ENCODE data around the gene HSF2BP.

HSF2BP gene

GRCh38 chr21:43696214-43696613, 36.9 kb upstream of the HSF2BP start:
- Histone ChIP-seq H3K4me1 (ENCODE audit: control insufficient read depth, insufficient read depth, low read length) (peaks cover 3% of the 10 kb centered on the region), H3K9me3 (ENCODE audit: control insufficient read depth, low read length) (peaks cover 3% of the 10 kb centered on the region), H3K36me3 (ENCODE audit: control insufficient read depth, insufficient read depth, low read length, severe bottlenecking) (peaks cover 56% of the 10 kb centered on the region), H3K9ac (ENCODE audit: low read length) (no peak overlapping the region), H3K4me3 (ENCODE audit: low read length) (no peak overlapping the region), H3K27me3 (replicated peaks; ENCODE audit: control insufficient read depth, insufficient read depth, low read length) (no peaks in the 10 kb centered on the region)
- no peak for DNase-seq (ENCODE audit: low read depth)

DNA sequence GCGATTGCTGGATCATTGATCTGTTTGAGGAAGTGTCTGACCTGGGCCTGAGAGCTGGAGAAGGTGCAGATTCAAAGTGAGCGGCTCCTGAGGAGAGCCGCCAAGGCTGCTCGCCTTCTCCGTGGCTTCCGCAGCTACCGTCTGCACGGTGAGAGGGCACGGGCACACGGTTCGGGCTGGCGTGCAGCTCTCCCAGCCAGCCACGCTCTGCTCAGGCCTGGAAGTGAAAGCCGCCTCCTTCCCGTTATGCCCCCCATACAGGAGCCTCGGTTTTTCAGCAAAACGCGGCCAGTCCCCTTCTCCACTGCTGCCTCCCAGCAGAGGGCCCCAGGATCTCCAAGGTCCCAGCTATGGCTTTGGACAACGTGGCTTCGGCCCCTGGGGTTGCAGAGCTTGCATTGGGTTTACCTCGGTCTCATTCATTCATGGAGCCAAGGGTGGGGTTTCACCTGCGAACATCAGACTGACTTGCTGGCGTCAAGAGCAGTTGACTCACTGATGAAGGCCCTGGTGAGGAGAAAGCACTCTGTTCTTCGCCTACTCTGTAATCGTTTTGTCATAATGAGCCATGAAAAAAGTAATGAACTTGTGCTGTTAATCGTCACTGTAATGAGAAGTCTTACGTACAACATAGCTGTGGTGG, 35.3 kb upstream of the HSF2BP start:
- Histone ChIP-seq H3K27me3 (replicated peaks; ENCODE audit: control insufficient read depth, insufficient read depth, low read length) (no peaks in the 10 kb centered on the region), H3K36me3 (ENCODE audit: control insufficient read depth, insufficient read depth, low read length, severe bottlenecking) (peaks cover 73% of the 10 kb centered on the region)
- no peak for DNase-seq (ENCODE audit: low read depth)

DNA sequence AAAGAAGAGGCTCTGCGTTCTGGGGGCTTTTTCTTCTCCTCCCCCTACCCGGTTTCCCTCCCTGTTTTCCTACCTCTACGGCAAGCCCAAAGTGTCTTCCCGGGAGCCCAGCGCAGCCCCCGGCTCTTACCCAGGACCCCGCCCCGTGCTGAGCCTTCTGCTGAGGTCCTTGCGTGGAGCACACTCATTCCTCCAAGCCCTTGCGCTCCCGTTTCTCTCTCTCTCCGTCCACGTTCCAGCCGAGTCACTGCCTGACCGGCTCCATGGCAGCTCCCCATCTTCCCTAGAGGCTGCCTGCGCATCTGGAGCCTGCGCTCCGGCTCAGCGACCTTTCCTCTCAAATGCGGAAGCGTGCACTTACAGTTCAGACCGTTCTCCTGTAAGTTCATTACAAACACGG, 34.7 kb upstream of the HSF2BP start:
- no peaks in the 10 kb centered on the region for H3K27me3 ChIP-seq (replicated peaks; ENCODE audit: control insufficient read depth, insufficient read depth, low read length)
- H3K36me3 ChIP-seq (ENCODE audit: control insufficient read depth, insufficient read depth, low read length, severe bottlenecking) = peaks cover 79% of the 10 kb centered on the region

More for the DNA sequence above, 35.3 kb upstream of the HSF2BP start:
- no peak overlapping the region for H3K9ac ChIP-seq (ENCODE audit: low read length)
- H3K9me3 ChIP-seq (ENCODE audit: control insufficient read depth, low read length) = peaks cover 3% of the 10 kb centered on the region
- H3K4me3 ChIP-seq (ENCODE audit: low read length) = no peak overlapping the region
- peaks cover 3% of the 10 kb centered on the region for H3K4me1 ChIP-seq (ENCODE audit: control insufficient read depth, insufficient read depth, low read length)

DNA sequence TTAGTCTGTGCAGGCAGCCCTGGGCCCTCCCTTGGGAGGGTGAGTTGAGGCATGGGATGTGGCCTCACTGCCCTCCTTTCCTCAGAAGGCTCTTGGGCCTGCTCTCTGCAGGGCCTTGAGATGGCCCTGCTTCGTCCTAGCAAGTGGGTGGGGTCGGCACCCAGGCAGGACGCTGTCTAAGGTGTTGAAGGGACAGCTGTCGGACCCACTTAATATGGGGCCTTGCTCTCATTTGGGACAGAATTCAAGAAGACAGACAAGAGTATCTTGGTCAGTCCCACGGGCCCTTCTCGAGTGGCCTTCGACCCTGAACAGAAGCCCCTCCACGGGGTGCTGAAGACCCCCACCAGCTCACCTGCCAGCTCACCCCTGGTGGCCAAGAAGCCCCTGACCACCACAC, 33.7 kb upstream of the HSF2BP start:
- DNase-seq (ENCODE audit: low read depth) = no peak

More for the DNA sequence above, 34.7 kb upstream of the HSF2BP start:
- no peak for DNase-seq (ENCODE audit: low read depth)
- Histone ChIP-seq H3K4me3 (ENCODE audit: low read length) (no peak overlapping the region), H3K9me3 (ENCODE audit: control insufficient read depth, low read length) (peaks cover 3% of the 10 kb centered on the region), H3K9ac (ENCODE audit: low read length) (no peak overlapping the region), H3K4me1 (ENCODE audit: control insufficient read depth, insufficient read depth, low read length) (peaks cover 3% of the 10 kb centered on the region)

DNA sequence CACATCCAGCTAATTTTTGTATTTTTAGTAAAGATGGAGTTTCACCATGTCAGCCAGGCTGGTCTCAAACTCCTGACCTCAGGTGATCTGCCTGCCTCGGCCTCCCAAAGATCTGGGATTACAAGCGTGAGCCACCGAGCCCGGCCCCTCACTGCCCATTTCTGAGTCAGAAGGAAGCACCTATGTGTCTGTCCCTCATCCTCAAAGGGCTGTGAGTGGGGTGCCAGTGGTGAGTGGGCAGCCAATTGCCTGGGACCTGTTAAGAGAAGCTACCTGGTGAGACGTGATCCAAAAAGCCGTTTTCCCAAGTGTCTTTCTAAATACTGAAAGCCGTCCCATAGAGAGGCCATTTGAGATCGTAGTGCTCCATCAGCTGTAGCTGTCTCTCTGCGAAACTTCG, 32.5 kb upstream of the HSF2BP start:
- Histone ChIP-seq H3K36me3 (ENCODE audit: control insufficient read depth, insufficient read depth, low read length, severe bottlenecking) (peaks cover 98% of the 10 kb centered on the region), H3K9me3 (ENCODE audit: control insufficient read depth, low read length) (no peaks in the 10 kb centered on the region)

More for the DNA sequence above, 33.7 kb upstream of the HSF2BP start:
- no peaks in the 10 kb centered on the region for H3K27me3 ChIP-seq (replicated peaks; ENCODE audit: control insufficient read depth, insufficient read depth, low read length)
- no peak overlapping the region for H3K9ac ChIP-seq (ENCODE audit: low read length)
- H3K9me3 ChIP-seq (ENCODE audit: control insufficient read depth, low read length) = peaks cover under 1% of the 10 kb centered on the region
- H3K36me3 ChIP-seq (ENCODE audit: control insufficient read depth, insufficient read depth, low read length, severe bottlenecking) = peaks cover 89% of the 10 kb centered on the region
- no peak overlapping the region for H3K4me3 ChIP-seq (ENCODE audit: low read length)
- peaks cover 3% of the 10 kb centered on the region for H3K4me1 ChIP-seq (ENCODE audit: control insufficient read depth, insufficient read depth, low read length)

DNA sequence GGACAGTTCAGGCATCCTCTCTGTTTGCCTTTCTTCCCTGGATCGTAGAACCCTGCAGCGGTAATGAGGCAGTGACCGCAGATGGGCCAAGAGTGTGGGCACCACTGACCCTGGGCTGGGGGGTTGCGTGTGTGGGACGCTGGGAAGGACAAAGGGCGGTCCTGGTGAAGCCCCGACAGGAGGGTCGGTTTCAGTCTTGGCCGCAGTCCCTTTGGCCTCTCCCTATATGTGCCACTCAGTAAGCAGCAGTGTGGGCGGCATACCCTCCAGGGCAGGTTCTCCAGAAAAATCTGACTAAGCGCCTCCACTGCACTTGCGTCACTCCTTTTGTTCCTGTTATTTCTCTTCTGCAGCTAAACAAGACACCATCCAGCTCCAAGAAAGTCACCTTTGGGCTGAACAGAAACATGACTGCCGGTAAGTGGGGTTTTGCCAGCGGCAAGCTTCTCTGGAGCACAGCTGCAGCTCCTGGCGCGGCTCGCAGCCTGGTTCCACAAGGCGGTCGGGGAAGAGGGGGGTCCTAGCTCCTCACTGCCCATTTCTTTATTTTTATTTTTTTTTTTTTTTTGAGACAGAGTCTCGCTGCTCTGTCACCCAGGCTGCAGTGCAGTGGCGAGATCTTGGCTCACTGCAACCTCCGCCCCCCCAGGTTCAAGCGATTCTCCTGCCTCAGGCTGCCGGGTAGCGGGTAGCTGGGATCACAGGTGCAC, 32.0 kb upstream of the HSF2BP start:
- H3K4me3 ChIP-seq (ENCODE audit: low read length) = no peak overlapping the region
- DNase-seq (ENCODE audit: low read depth) = no peak
- peaks cover 96% of the 10 kb centered on the region for H3K36me3 ChIP-seq (ENCODE audit: control insufficient read depth, insufficient read depth, low read length, severe bottlenecking)
- no peak overlapping the region for H3K9ac ChIP-seq (ENCODE audit: low read length)
- no peaks in the 10 kb centered on the region for H3K27me3 ChIP-seq (replicated peaks; ENCODE audit: control insufficient read depth, insufficient read depth, low read length)
- no peaks in the 10 kb centered on the region for H3K4me1 ChIP-seq (ENCODE audit: control insufficient read depth, insufficient read depth, low read length)
- H3K9me3 ChIP-seq (ENCODE audit: control insufficient read depth, low read length) = no peaks in the 10 kb centered on the region

More for the DNA sequence above, 32.5 kb upstream of the HSF2BP start:
- H3K4me1 ChIP-seq (ENCODE audit: control insufficient read depth, insufficient read depth, low read length) = no peaks in the 10 kb centered on the region
- no peak overlapping the region for H3K4me3 ChIP-seq (ENCODE audit: low read length)
- no peaks in the 10 kb centered on the region for H3K27me3 ChIP-seq (replicated peaks; ENCODE audit: control insufficient read depth, insufficient read depth, low read length)
- no peak for DNase-seq (ENCODE audit: low read depth)
- no peak overlapping the region for H3K9ac ChIP-seq (ENCODE audit: low read length)

- no peaks in the 10 kb centered on the region for H3K9me3 ChIP-seq (ENCODE audit: control insufficient read depth, low read length)
- no peak overlapping the region for H3K9ac ChIP-seq (ENCODE audit: low read length)
- peaks cover 4% of the 10 kb centered on the region for H3K4me1 ChIP-seq (ENCODE audit: control insufficient read depth, insufficient read depth, low read length)
- peaks cover 95% of the 10 kb centered on the region for H3K36me3 ChIP-seq (ENCODE audit: control insufficient read depth, insufficient read depth, low read length, severe bottlenecking)
- H3K27me3 ChIP-seq (replicated peaks; ENCODE audit: control insufficient read depth, insufficient read depth, low read length) = no peaks in the 10 kb centered on the region
- no peak for DNase-seq (ENCODE audit: low read depth)
- no peak overlapping the region for H3K4me3 ChIP-seq (ENCODE audit: low read length)
These were observed 31.1 kb upstream of the HSF2BP start for GRCh38 chr21:43690346-43690745.

GRCh38 chr21:43689556-43690337, 30.5 kb upstream of the HSF2BP start:
- Histone ChIP-seq H3K4me1 (ENCODE audit: control insufficient read depth, insufficient read depth, low read length) (peaks cover 4% of the 10 kb centered on the region), H3K9ac (ENCODE audit: low read length) (no peak overlapping the region), H3K4me3 (ENCODE audit: low read length) (no peak overlapping the region), H3K27me3 (replicated peaks; ENCODE audit: control insufficient read depth, insufficient read depth, low read length) (no peaks in the 10 kb centered on the region), H3K9me3 (ENCODE audit: control insufficient read depth, low read length) (no peaks in the 10 kb centered on the region), H3K36me3 (ENCODE audit: control insufficient read depth, insufficient read depth, low read length, severe bottlenecking) (peaks cover 95% of the 10 kb centered on the region)
- no peak for DNase-seq (ENCODE audit: low read depth)

DNA sequence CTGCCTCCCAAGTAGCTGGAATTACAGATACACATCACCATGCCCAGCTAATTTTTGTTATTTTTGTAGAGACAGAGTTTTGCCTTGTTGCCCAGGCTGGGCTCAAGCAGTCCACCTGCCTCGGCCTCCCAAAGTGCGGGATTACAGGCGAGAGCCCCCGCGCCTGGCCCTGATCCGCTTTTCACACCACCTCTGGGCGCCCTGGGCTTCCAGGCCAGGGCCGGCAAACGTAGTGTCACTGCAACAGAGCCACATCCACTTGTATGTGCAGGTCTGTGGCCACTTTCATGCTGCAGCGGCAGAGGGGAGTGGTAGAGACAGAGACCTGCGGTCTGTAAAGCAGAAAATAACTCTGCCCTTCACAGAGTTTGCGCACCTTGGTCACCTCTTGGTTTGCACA, 29.6 kb upstream of the HSF2BP start:
- Histone ChIP-seq H3K27me3 (replicated peaks; ENCODE audit: control insufficient read depth, insufficient read depth, low read length) (no peaks in the 10 kb centered on the region), H3K9ac (ENCODE audit: low read length) (no peak overlapping the region), H3K4me3 (ENCODE audit: low read length) (no peak overlapping the region), H3K4me1 (ENCODE audit: control insufficient read depth, insufficient read depth, low read length) (peaks cover 4% of the 10 kb centered on the region), H3K36me3 (ENCODE audit: control insufficient read depth, insufficient read depth, low read length, severe bottlenecking) (peaks cover 94% of the 10 kb centered on the region), H3K9me3 (ENCODE audit: control insufficient read depth, low read length) (no peaks in the 10 kb centered on the region)
- no peak for DNase-seq (ENCODE audit: low read depth)

- DNase-seq (ENCODE audit: low read depth) = no peak
- Histone ChIP-seq H3K36me3 (ENCODE audit: control insufficient read depth, insufficient read depth, low read length, severe bottlenecking) (peaks cover 90% of the 10 kb centered on the region), H3K4me3 (ENCODE audit: low read length) (no peak overlapping the region), H3K27me3 (replicated peaks; ENCODE audit: control insufficient read depth, insufficient read depth, low read length) (no peaks in the 10 kb centered on the region), H3K9ac (ENCODE audit: low read length) (no peak overlapping the region), H3K9me3 (ENCODE audit: control insufficient read depth, low read length) (no peaks in the 10 kb centered on the region), H3K4me1 (ENCODE audit: control insufficient read depth, insufficient read depth, low read length) (peaks cover 4% of the 10 kb centered on the region)
These were observed 28.5 kb upstream of the HSF2BP start for GRCh38 chr21:43687566-43688399.

Data from adipocyte (in vitro differentiated cells).